HCT116 (cell line): ENCODE results near the gene DMD. TPM values are rescaled to one million over a fixed set of nuclear protein-coding genes. Genes with fewer than 3 reads are reported as not detected.

ENCODE experiments used
- ATAC-seq: fragments of 200-7000 bp; cut with Tn5 transposase; 2 replicates; pipeline ENCODE4 v1.9.1; 2020; ENCODE audit warnings: mild to moderate bottlenecking, moderate library complexity
- BruUV-seq: library from RNA; stranded (reverse); fragments of 400-500 nt; replicated peaks from 2 replicates; lab custom pipeline; 2021; lab: Mats Ljungman, UMichigan
- CTCF ChIA-PET: fragments of 300-600 bp; sonication (Branson Sonifier 250); formaldehyde crosslinking; loops from one replicate; lab custom pipeline; 2021; ENCODE audit warnings: antibody characterized with exemption; lab: Charles Lee
- POLR2A ChIA-PET: fragments of 300-600, 350-600 bp; sonication (Branson Sonifier 250); formaldehyde crosslinking; loops from one replicate; lab custom pipeline; 2021; ENCODE audit warnings: antibody characterized with exemption; lab: Charles Lee
- RAD21 ChIA-PET, 2 experiments: fragments of 300-600 bp; sonication (Branson Sonifier 250); formaldehyde crosslinking; loops; one replicate each; lab custom pipeline; 2023; ENCODE audit warnings: low total read pairs in 2 of 2; ENCODE audit not compliant: uncharacterized antibody in 2 of 2, unreplicated experiment in 2 of 2, low non-redundant PET in 1 of 2; lab: Charles Lee
- DNase-seq: peaks from one replicate; pipeline ENCODE4 v3.0.0-alpha.2; 2010; ENCODE audit warnings: low read depth, low spot score
- H2AFZ ChIP-seq: fragments of 200-600 bp; shearing (Covaris generic), sonication (generic); 2 replicates; pipeline ENCODE4 v1.6.1; 2017; ENCODE audit warnings: low read depth, mixed run types, mixed read lengths, antibody characterized with exemption, low read length; ENCODE audit not compliant: poor library complexity, severe bottlenecking
- H3K27ac ChIP-seq: 2 replicates; pipeline ENCODE4 v1.5.1; 2012; ENCODE audit warnings: low read depth, low read length
- H3K27me3 ChIP-seq: fragments of 200-600 bp; sonication (generic); 2 replicates; pipeline ENCODE4 v1.6.1; 2016; ENCODE audit warnings: mixed run types, low read length, mixed read lengths; ENCODE audit not compliant: insufficient read depth
- H3K36me3 ChIP-seq, 2 experiments: fragments of 200-500 bp in 1 of 2; fragments of 200-600 bp in 1 of 2; sonication (Bioruptor generic) in 1 of 2; sonication (generic) in 1 of 2; 2 replicates each; pipeline versions ENCODE4 v1.5.1 to v1.6.1; 2014 to 2016; ENCODE audit warnings: low read length in 2 of 2, inconsistent platforms in 1 of 2, mixed read lengths in 1 of 2, mixed run types in 1 of 2; ENCODE audit not compliant: insufficient read depth in 2 of 2, control insufficient read depth in 1 of 2
- H3K4me1 ChIP-seq, 2 experiments: fragments of 200-600 bp in 1 of 2; sonication (generic) in 1 of 2; 2 replicates each; pipeline versions ENCODE4 v1.5.1 to v1.6.1; 2012 to 2017; ENCODE audit warnings: low read length in 2 of 2, inconsistent platforms in 1 of 2, mild to moderate bottlenecking in 1 of 2, mixed read lengths in 1 of 2, mixed run types in 1 of 2, moderate library complexity in 1 of 2; ENCODE audit not compliant: insufficient read depth in 2 of 2, control insufficient read depth in 1 of 2
- H3K4me2 ChIP-seq: fragments of 200-600 bp; sonication (generic); 2 replicates; pipeline ENCODE4 v1.6.1; 2017; ENCODE audit warnings: mixed run types, low read length, mixed read lengths
- H3K4me3 ChIP-seq, 2 experiments: fragments of 200-600 bp in 1 of 2; sonication (generic) in 1 of 2; replicated peaks in 1 of 2; 2 replicates each; pipeline ENCODE4 v1.5.1; 2011 to 2016; ENCODE audit warnings: low read length in 2 of 2, control low read depth in 1 of 2, low read depth in 1 of 2, mild to moderate bottlenecking in 1 of 2, mixed read lengths in 1 of 2, mixed run types in 1 of 2
- H3K79me2 ChIP-seq: fragments of 200-600 bp; sonication (generic); 2 replicates; pipeline ENCODE4 v1.6.1; 2017; ENCODE audit warnings: mild to moderate bottlenecking, mixed run types, low read length, moderate library complexity, mixed read lengths; ENCODE audit not compliant: insufficient read depth
- H3K9ac ChIP-seq: fragments of 200-600 bp; sonication (generic); 2 replicates; pipeline ENCODE4 v1.6.1; 2016; ENCODE audit warnings: low read length, mixed read lengths
- H3K9me2 ChIP-seq: fragments of 200-600 bp; sonication (generic), shearing (Covaris generic); 2 replicates; pipeline ENCODE4 v1.6.1; 2017; ENCODE audit warnings: mixed run types, mild to moderate bottlenecking, moderate library complexity; ENCODE audit not compliant: insufficient read depth
- H3K9me3 ChIP-seq, 2 experiments: fragments of 200-500 bp in 1 of 2; fragments of 200-600 bp in 1 of 2; sonication (Bioruptor generic) in 1 of 2; sonication (generic) in 1 of 2; 2 replicates each; pipeline ENCODE4 v1.6.1; 2014 to 2017; ENCODE audit warnings: low read length in 2 of 2, mixed read lengths in 2 of 2, inconsistent platforms in 1 of 2, low read depth in 1 of 2, mild to moderate bottlenecking in 1 of 2, mixed run types in 1 of 2, moderate library complexity in 1 of 2; ENCODE audit not compliant: control insufficient read depth in 1 of 2, insufficient read depth in 1 of 2
- H4K20me1 ChIP-seq: fragments of 200-600 bp; sonication (generic), shearing (Covaris generic); 2 replicates; pipeline ENCODE4 v1.6.1; 2017; ENCODE audit warnings: mixed run types, mild to moderate bottlenecking, moderate library complexity; ENCODE audit not compliant: insufficient read depth
- CBX3 ChIP-seq: IDR thresholded peaks from 2 replicates; pipeline ENCODE4 v1.6.1; 2012; ENCODE audit warnings: low read depth
- EGR1 ChIP-seq: IDR thresholded peaks from 2 replicates; pipeline ENCODE4 v1.6.1; 2012; ENCODE audit warnings: low read depth
- ELF1 ChIP-seq: IDR thresholded peaks from 2 replicates; pipeline ENCODE4 v1.6.1; 2012; ENCODE audit warnings: low read depth, borderline replicate concordance
- JUND ChIP-seq: IDR thresholded peaks from 2 replicates; pipeline ENCODE4 v1.6.1; 2012
- SIN3A ChIP-seq: IDR thresholded peaks from 2 replicates; pipeline ENCODE4 v1.6.1; 2012; ENCODE audit warnings: low read depth
- SP1 ChIP-seq: IDR thresholded peaks from 2 replicates; pipeline ENCODE4 v1.6.1; 2012; ENCODE audit warnings: low read depth
- TCF7L2 ChIP-seq: IDR thresholded peaks from 2 replicates; pipeline ENCODE4 v1.7.0; 2011; ENCODE audit warnings: borderline replicate concordance, inconsistent platforms; ENCODE audit not compliant: insufficient read depth, insufficient read length; ENCODE audit errors: extremely low read depth
- intact Hi-C: fragments of 100-400 bp; cut with micrococcal nuclease; formaldehyde crosslinking; loops from 2 replicates; pipeline ENCODE4 v1.10.0; 2022
- total RNA-seq: library from RNA; stranded (reverse); gene quantifications from one replicate; pipeline ENCODE4 v1.2.1, GENCODE V29; 2021; ENCODE audit not compliant: unreplicated experiment
- TF ChIP-seq, protein P1 (sequence below): IDR thresholded peaks from 2 replicates; pipeline ENCODE4 v1.6.1; 2011; ENCODE audit warnings: mild to moderate bottlenecking, low read length, moderate library complexity; ENCODE audit not compliant: insufficient replicate concordance; ENCODE audit errors: extremely low read depth

Gene DMD
- total RNA-seq, 1 experiment from 2014 or later: 0.05 TPM

GRCh38 chrX:32937043-32937442 is 274.3 kb downstream of the DMD start:
- ChIA-PET RAD21 (no interaction called here), CTCF (no interaction called here), POLR2A (no interaction called here)
- no peaks in the 10 kb centered on the region for H3K79me2 ChIP-seq
- no peak overlapping the region for H2AFZ ChIP-seq
- intact Hi-C loops: no loop called here
- DNase-seq (no peak), ATAC-seq (no peak)
- H4K20me1 ChIP-seq: no peaks in the 10 kb centered on the region
- no peaks in the 10 kb centered on the region for H3K4me1 ChIP-seq
- H3K9ac ChIP-seq: no peak overlapping the region
- no peaks in the 10 kb centered on the region for H3K9me3 ChIP-seq
- H3K27me3 ChIP-seq: no peaks in the 10 kb centered on the region
- H3K36me3 ChIP-seq: no peaks in the 10 kb centered on the region
- H3K27ac ChIP-seq: no peak overlapping the region
- H3K4me3 ChIP-seq: no peak overlapping the region
- no peak overlapping the region for H3K4me2 ChIP-seq
- TF ChIP-seq SIN3A: no peak
- TF ChIP-seq TCF7L2: no peak
- no peak for TF ChIP-seq CBX3
- no peaks in the 10 kb centered on the region for H3K9me2 ChIP-seq
- BruUV-seq: no TSS peak

- H3K4me2 ChIP-seq: no peak overlapping the region
- no peaks in the 10 kb centered on the region for H3K9me3 ChIP-seq
- H3K27me3 ChIP-seq: no peaks in the 10 kb centered on the region
- no peak for TF ChIP-seq EGR1
- TF ChIP-seq ELF1: no peak
- TF ChIP-seq, protein P1, sequence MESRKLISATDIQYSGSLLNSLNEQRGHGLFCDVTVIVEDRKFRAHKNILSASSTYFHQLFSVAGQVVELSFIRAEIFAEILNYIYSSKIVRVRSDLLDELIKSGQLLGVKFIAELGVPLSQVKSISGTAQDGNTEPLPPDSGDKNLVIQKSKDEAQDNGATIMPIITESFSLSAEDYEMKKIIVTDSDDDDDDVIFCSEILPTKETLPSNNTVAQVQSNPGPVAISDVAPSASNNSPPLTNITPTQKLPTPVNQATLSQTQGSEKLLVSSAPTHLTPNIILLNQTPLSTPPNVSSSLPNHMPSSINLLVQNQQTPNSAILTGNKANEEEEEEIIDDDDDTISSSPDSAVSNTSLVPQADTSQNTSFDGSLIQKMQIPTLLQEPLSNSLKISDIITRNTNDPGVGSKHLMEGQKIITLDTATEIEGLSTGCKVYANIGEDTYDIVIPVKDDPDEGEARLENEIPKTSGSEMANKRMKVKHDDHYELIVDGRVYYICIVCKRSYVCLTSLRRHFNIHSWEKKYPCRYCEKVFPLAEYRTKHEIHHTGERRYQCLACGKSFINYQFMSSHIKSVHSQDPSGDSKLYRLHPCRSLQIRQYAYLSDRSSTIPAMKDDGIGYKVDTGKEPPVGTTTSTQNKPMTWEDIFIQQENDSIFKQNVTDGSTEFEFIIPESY: no peak
- TF ChIP-seq JUND: no peak
- no peak for TF ChIP-seq SP1
- H4K20me1 ChIP-seq: no peaks in the 10 kb centered on the region
- no peak overlapping the region for H3K27ac ChIP-seq
- H3K36me3 ChIP-seq: no peaks in the 10 kb centered on the region
- no peak overlapping the region for H2AFZ ChIP-seq
- no peaks in the 10 kb centered on the region for H3K79me2 ChIP-seq
- H3K9me2 ChIP-seq: no peaks in the 10 kb centered on the region
- no peaks in the 10 kb centered on the region for H3K4me1 ChIP-seq
- no TSS peak for BruUV-seq
- ATAC-seq (no peak), DNase-seq (no peak)
- ChIA-PET CTCF (no interaction called here), POLR2A (no interaction called here), RAD21 (no interaction called here)
- no peak overlapping the region for H3K4me3 ChIP-seq
- intact Hi-C loops: no loop called here
- no peak overlapping the region for H3K9ac ChIP-seq
These were observed 277.8 kb downstream of the DMD start for GRCh38 chrX:32933548-32933947.
